IPS-18a (cell line): ENCODE measurements around the gene SEPTIN2.
"Not testable (repeated sequence)": the region's sequence is repeated elsewhere in the genome, so short reads cannot be mapped to it uniquely, and the experiment has no call there.

Experiments used
- H3K27ac ChIP-seq: one replicate; pipeline ENCODE4 v1.5.1; 2013; ENCODE audit warnings: low read length
- H3K27me3 ChIP-seq: one replicate; pipeline ENCODE4 v1.6.1; 2013; ENCODE audit warnings: mild to moderate bottlenecking, low read length; ENCODE audit not compliant: control insufficient read depth, insufficient read depth
- H3K36me3 ChIP-seq: one replicate; pipeline ENCODE4 v1.6.1; 2013; ENCODE audit warnings: low read depth, low read length; ENCODE audit not compliant: control insufficient read depth
- H3K4me1 ChIP-seq: one replicate; pipeline ENCODE4 v1.6.1; 2013; ENCODE audit warnings: low read depth, low read length; ENCODE audit not compliant: control insufficient read depth
- H3K4me3 ChIP-seq: one replicate; pipeline ENCODE4 v1.5.1; 2013; ENCODE audit warnings: low read length
- H3K9ac ChIP-seq: one replicate; pipeline ENCODE4 v1.6.1; 2013; ENCODE audit warnings: mild to moderate bottlenecking, low read length, moderate library complexity
- H3K9me3 ChIP-seq: one replicate; pipeline ENCODE4 v1.6.1; 2013; ENCODE audit warnings: low read depth, low read length; ENCODE audit not compliant: control insufficient read depth

The SEPTIN2 gene

DNA sequence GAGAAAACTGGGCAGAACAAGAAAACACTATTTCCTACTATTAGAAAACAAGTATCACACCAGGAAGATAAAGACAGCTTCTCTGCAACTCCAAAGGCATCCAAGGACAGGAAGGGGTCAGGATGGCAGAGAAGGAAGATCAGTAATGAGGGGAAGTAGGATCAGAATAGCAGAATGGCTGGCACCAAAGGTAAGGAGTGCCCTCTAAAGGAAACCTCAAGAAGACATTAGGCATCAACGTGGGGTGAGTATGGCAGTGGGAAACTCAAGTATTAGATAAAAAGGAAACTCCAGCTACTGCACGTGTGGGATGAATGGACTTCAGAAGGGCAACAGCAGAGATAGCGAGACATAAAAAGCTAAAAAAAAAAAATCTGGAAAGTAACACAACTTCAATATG is 26.1 kb upstream of the SEPTIN2 start:
- Histone ChIP-seq H3K27me3 (no peaks in the 10 kb centered on the region), H3K4me1 (no peaks in the 10 kb centered on the region), H3K36me3 (no peaks in the 10 kb centered on the region), H3K9me3 (no peaks in the 10 kb centered on the region), H3K9ac (no peak overlapping the region), H3K4me3 (no peak overlapping the region), H3K27ac (no peak overlapping the region)

DNA sequence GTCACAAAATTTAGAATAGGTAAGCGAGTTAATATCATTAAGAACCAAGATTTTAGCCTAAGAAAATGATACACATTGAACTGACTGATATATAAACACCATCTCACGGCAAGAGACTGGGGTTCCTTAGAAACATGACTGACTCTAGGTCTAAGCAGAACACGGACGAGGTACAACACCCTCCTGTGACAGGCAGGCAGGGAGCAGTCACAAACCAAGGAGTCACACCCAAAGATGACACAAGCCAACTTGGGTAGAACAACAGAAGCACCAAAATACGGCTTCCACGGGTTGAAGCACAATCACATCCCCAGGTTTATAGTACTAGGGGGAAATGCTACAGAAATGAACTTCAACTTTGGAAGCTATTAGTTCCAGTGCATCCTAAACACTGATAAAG is 24.6 kb upstream of the SEPTIN2 start:
- no peaks in the 10 kb centered on the region for H3K9me3 ChIP-seq
- H3K36me3 ChIP-seq: no peaks in the 10 kb centered on the region
- no peaks in the 10 kb centered on the region for H3K27me3 ChIP-seq
- H3K4me1 ChIP-seq: no peaks in the 10 kb centered on the region
- H3K9ac ChIP-seq: no peak overlapping the region
- H3K27ac ChIP-seq: no peak overlapping the region
- H3K4me3 ChIP-seq: no peak overlapping the region

DNA sequence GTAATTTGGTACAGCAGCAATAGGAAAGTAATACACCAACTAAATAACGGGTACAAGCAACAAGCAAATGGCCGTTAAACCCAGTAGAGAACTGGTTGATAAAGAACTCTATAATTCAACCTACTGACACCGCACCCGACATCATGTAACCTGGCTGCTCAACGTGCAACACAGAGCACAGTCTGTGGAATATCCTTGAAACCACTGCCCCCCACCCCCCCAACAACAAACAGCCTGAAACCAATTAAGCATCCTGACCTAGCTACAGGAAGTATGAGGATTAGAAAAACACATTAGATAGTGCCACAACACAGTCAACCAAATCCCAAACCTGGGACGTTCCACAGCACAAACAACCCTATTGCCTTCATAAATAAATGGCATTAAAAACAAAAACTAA is 23.7 kb upstream of the SEPTIN2 start:
- no peaks in the 10 kb centered on the region for H3K4me1 ChIP-seq
- no peak overlapping the region for H3K4me3 ChIP-seq
- no peak overlapping the region for H3K9ac ChIP-seq
- H3K27ac ChIP-seq: no peak overlapping the region
- H3K9me3 ChIP-seq: no peaks in the 10 kb centered on the region
- no peaks in the 10 kb centered on the region for H3K27me3 ChIP-seq
- H3K36me3 ChIP-seq: peaks cover 3% of the 10 kb centered on the region

DNA sequence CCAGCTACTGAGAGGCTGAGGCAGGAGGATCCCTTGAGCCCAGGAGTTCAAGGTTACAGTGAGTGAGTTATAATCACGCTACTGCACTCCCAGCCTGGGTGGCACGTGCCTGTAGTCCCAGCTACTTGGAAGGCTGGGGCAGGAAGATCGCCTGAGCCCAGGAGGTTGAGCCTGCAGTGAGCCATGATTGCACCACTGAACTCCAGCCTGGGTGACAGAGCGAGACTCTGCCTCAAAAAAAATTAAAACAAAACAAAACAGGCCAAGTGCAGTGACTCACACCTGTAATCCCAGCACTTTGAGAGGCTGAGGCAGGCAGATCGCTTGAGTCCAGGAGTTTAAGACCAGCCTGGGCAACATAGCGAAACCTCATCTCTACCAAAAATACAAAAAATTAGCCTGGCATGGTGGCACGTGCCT is 22.3 kb upstream of the SEPTIN2 start:
- H3K4me1 ChIP-seq, H3K27ac ChIP-seq, H3K9ac ChIP-seq, H3K9me3 ChIP-seq, H3K27me3 ChIP-seq, H3K4me3 ChIP-seq, H3K36me3 ChIP-seq: not testable (repeated sequence)

DNA sequence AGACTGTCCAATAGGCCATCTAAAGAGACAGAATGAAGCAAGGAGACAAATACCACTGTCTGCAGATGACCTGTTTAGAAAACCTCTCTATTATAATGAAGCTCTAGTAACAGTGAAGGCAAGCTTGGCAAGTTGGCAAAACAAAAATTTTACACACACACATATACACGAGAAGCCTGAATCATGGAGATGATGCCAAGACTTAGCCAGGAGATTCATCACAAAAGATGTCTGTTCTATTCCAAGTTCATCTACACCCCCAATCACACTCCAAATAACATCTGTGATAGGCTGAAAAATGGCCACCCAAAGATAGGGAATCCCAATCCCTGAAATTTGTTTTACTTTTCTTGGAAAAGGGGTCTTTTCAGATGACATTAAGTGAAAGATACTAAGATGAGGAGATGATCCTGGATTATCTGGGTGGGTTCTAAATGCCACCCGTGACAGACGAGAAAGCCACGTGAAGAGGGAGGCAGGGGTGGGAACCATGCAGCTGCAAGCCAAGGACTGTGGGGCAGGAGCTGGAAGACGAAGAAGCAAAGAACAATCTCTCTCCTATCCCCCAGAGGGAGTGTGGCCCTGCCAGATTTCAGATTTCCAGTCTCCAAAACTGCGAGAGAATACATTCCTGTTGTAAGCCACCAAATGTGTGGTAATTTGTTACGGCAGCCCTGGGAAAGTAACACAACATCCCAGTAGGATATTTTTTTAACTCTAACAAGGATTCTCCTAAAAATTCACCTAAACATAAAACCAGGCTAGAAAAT is 20.2 kb upstream of the SEPTIN2 start:
- Histone ChIP-seq H3K4me3 (no peak overlapping the region), H3K4me1 (no peaks in the 10 kb centered on the region), H3K27me3 (no peaks in the 10 kb centered on the region), H3K27ac (no peak overlapping the region), H3K9ac (no peak overlapping the region), H3K9me3 (no peaks in the 10 kb centered on the region), H3K36me3 (peaks cover 4% of the 10 kb centered on the region)

DNA sequence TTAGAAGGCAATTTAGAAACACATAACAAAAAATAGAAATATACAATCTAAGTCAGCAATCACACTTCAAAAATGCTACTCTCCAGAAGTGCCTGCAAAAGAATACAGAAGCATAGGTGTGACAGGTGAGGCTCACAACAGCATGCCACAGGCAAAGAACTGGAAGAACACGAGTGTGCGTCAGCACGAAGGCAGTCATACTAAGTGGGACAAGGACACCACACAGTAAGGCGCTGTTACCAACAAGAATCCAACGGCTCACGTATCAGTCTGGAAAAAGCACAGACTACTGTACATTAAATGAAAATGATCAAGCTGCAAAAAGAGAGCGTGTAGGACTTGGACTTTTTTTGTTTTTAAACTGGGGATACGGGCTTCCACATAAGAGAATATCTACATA is 19.0 kb upstream of the SEPTIN2 start:
- Histone ChIP-seq H3K4me1 (no peaks in the 10 kb centered on the region), H3K9me3 (no peaks in the 10 kb centered on the region), H3K27ac (no peak overlapping the region), H3K9ac (no peak overlapping the region), H3K36me3 (peaks cover 4% of the 10 kb centered on the region), H3K27me3 (no peaks in the 10 kb centered on the region), H3K4me3 (no peak overlapping the region)

DNA sequence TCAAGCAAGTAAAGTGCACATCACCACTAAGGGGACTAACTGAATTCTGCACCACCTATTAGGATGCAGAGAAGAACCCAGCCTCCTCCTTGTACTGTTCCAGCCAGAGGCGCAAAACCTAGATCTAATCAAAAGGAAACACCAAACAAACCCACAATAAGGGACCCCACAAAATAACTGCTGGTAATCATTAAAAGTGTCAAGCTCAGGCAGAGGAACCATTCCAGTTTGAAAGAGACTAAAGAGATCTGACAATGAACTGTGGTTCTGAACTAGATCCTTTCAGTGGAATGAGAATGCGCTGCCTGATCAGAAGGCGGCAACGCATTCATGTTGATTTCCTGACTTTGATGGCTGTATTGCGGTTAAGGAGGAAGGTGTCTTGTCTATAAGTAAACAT is 17.1 kb upstream of the SEPTIN2 start:
- Histone ChIP-seq H3K9ac (no peak overlapping the region), H3K4me1 (no peaks in the 10 kb centered on the region), H3K4me3 (no peak overlapping the region), H3K27ac (no peak overlapping the region), H3K36me3 (peaks cover 4% of the 10 kb centered on the region), H3K9me3 (no peaks in the 10 kb centered on the region), H3K27me3 (no peaks in the 10 kb centered on the region)

DNA sequence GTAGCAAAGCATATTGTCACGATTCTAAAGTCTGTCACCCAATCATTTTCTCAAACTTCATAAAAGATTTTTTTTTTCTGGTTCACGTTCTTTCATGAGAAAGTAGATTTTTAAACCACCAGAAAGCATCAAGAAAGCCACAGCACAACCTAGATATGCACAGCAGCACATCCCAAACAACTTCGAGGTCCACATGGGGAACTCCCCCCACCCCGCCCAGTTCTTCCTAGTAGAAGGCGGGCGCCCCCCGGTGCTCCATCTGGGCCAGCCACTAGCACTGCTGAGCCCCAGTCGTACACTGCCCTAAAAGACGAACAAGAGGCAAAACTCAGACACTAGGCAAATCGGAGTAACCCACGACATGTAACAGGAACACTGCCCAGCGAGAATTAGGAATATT is 15.7 kb upstream of the SEPTIN2 start:
- H3K27me3 ChIP-seq: no peaks in the 10 kb centered on the region
- no peaks in the 10 kb centered on the region for H3K9me3 ChIP-seq
- no peak overlapping the region for H3K4me3 ChIP-seq
- peaks cover 4% of the 10 kb centered on the region for H3K36me3 ChIP-seq
- H3K9ac ChIP-seq: no peak overlapping the region
- no peak overlapping the region for H3K27ac ChIP-seq
- no peaks in the 10 kb centered on the region for H3K4me1 ChIP-seq

DNA sequence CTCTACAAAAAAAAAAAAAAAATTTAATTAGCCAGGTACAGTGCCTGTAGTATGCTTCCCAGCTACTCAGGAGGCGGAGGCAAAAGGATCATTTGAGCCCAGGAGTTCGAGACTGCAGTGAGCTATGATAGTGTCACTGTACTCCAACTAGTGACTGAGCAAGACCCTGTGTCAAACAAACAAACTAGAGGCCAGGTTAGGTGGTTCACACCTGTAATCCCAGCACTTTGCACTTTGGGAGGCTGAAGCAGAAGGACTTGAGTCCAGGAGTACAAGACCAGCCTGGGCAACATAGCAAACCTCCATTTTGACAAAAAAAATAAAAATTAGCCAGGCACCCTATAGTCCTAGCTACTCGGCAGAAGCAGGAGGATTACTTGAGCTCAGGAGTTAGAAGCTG is 13.6 kb upstream of the SEPTIN2 start:
- no peak overlapping the region for H3K27ac ChIP-seq
- no peak overlapping the region for H3K9ac ChIP-seq
- H3K4me3 ChIP-seq: no peak overlapping the region
- H3K27me3 ChIP-seq: no peaks in the 10 kb centered on the region
- peaks cover under 1% of the 10 kb centered on the region for H3K36me3 ChIP-seq
- no peaks in the 10 kb centered on the region for H3K4me1 ChIP-seq
- no peaks in the 10 kb centered on the region for H3K9me3 ChIP-seq

DNA sequence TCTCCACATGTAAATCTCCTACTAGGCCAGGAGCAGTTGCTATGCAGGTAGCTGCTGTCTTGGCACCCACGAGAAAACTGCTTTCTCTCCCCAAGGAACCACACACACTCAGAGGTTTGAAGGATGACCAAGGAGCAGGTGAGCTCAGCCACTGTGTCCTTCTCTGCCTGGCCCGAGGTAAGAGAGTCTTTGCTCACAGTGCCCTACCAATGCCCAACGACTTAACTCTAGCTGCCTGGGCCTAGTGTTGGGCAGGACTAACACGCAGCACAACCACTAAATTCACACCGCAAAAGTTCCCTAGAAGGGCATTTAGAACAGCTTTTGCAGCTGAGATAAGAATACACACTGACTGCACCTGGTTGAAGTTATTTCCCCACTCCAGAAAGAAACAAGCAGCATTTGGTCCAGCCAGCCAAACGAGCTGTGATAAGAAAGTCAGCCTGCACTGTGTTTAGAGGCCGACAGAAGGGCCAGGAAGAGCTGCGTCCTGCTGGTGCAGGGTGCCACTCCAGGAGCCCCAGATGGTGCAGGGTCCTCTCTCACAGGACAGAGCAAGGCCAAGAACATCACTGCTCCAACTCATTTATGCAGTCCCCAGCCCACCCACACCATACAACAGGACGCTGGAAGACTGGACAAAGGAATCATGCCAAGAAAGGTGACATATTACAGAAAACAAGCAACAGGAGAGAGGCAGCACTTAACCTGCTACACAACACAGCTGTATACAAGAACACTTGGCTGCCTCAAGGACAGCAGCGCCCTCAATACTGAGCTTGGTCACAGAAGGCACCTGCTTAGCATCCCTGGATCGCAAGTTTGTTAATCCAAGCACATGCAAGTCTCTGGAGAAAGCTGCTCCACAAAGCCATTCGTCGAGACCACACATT is 12.7 kb upstream of the SEPTIN2 start:
- Histone ChIP-seq H3K4me1 (no peaks in the 10 kb centered on the region), H3K27ac (no peak overlapping the region), H3K27me3 (no peaks in the 10 kb centered on the region), H3K36me3 (no peaks in the 10 kb centered on the region), H3K4me3 (no peak overlapping the region), H3K9ac (no peak overlapping the region), H3K9me3 (no peaks in the 10 kb centered on the region)

DNA sequence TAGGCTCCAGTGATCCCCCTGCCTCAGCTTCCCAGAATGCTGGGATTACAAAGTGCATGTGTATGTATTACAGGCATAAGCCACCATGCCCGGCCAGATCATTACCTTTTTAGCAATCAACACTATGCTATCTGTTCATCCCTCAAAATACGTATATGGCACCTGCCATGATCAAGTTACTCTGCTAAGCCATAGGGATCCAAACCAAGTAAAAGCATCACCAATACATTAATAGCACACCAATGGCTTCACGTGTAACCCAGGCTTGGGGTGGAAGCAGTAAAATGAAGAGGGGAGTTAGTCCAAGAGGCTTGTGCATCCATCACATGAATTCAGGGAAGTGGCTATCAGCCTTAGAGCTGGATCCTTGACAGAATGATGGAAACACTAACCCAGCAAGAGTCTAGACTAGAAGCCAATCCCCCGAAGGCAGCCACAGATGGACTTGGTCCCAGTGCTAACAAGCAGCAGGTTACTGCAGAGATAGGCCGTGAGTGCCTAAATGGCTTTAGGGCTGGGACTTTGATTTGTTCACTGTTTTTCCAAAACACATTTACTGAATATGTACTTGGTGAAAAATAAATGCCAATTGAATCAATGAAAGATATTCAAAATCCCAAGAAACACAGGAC is 11.6 kb upstream of the SEPTIN2 start:
- Histone ChIP-seq H3K27me3 (no peaks in the 10 kb centered on the region), H3K4me3 (no peak overlapping the region), H3K4me1 (no peaks in the 10 kb centered on the region), H3K9me3 (no peaks in the 10 kb centered on the region), H3K9ac (no peak overlapping the region), H3K27ac (no peak overlapping the region), H3K36me3 (no peaks in the 10 kb centered on the region)
